Gastroesophageal sphincter (tissue), 4 donors: ENCODE data around the gene TMEM201. TPM values are rescaled to one million over a fixed set of nuclear protein-coding genes. Genes with fewer than 3 reads are reported as not detected.

ENCODE experiments used
- ATAC-seq: fragments of 150-250 bp; one replicate; pipeline ENCODE4 v1.9.1; 2016; ENCODE audit warnings: mild to moderate bottlenecking, moderate library complexity
- H3K27ac ChIP-seq, 4 donors: fragments of 200-600 bp; sonication (generic) in 3 of 4; 1 replicate in 3 of 4; 2 replicates in 1 of 4; pipeline ENCODE4 v1.5.1; 2016 to 2019
- H3K27me3 ChIP-seq: fragments of 200-600 bp; sonication (generic); one replicate; pipeline ENCODE4 v1.5.1; 2019
- H3K36me3 ChIP-seq, 2 donors: fragments of 200-600 bp; sonication (generic); one replicate each; pipeline ENCODE4 v1.5.1; 2019; ENCODE audit warnings: control low read depth in 1 of 2
- H3K4me1 ChIP-seq, 3 donors: fragments of 200-600 bp; sonication (generic); 1 replicate in 2 of 3; 2 replicates in 1 of 3; pipeline ENCODE4 v1.5.1; 2016 to 2019; ENCODE audit warnings: control low read depth in 2 of 3
- H3K4me3 ChIP-seq, 2 donors: fragments of 200-600 bp; sonication (generic); one replicate each; pipeline ENCODE4 v1.5.1; 2019; ENCODE audit warnings: mild to moderate bottlenecking in 1 of 2, moderate library complexity in 1 of 2
- H3K9me3 ChIP-seq, 3 donors: fragments of 200-600 bp; sonication (generic); one replicate each; pipeline ENCODE4 v1.5.1; 2017 to 2019; ENCODE audit warnings: control low read depth in 2 of 3
- CTCF ChIP-seq, 4 experiments: fragments of 200-600 bp in 2 of 4; fragments of 450-650 bp in 2 of 4; sonication (generic) in 1 of 4; IDR thresholded peaks; one replicate each; pipeline ENCODE4 v1.5.1; 2017 to 2019; ENCODE audit warnings: antibody characterized with exemption in 4 of 4, mild to moderate bottlenecking in 2 of 4, moderate library complexity in 2 of 4
- EP300 ChIP-seq: sonication (generic); formaldehyde crosslinking; IDR thresholded peaks from one replicate; pipeline ENCODE4 v1.6.1; 2017; ENCODE audit warnings: antibody characterized with exemption, mild to moderate bottlenecking
- POLR2A ChIP-seq, 2 donors: fragments of 450-650 bp; IDR thresholded peaks; one replicate each; pipeline ENCODE4 v1.6.1; 2017; ENCODE audit warnings: antibody characterized with exemption in 2 of 2, mild to moderate bottlenecking in 2 of 2, moderate library complexity in 1 of 2
- POLR2AphosphoS5 ChIP-seq: sonication (generic); formaldehyde crosslinking; IDR thresholded peaks from one replicate; pipeline ENCODE4 v1.6.1; 2017; ENCODE audit warnings: antibody characterized with exemption
- WGBS, 2 donors: methylation state at CpG; one replicate each; pipeline ENCODE4 v1.1.5; 2018; ENCODE audit warnings: low coverage in 1 of 2; 5-methylcytosine and 5-hydroxymethylcytosine counted together
- total RNA-seq, 4 donors: library from RNA; depleted of rRNA; stranded (reverse); fragments of >200 nt; gene quantifications; one replicate each; pipeline ENCODE4 v1.1.0, GENCODE V29; 2016

Gene TMEM201
- total RNA-seq, 4 donors from 2014 or later, result 4.4 to 9.3 (median 5.5) TPM

- Histone ChIP-seq H3K4me1 (peaks cover 0 to 18% (median 14%) of the 10 kb centered on the region in 3 donors), H3K9me3 (no peaks in the 10 kb centered on the region), H3K4me3 (no peak overlapping the region), H3K36me3 (no peaks in the 10 kb centered on the region), H3K27ac (no peak overlapping the region), H3K27me3 (peaks cover 56% of the 10 kb centered on the region)
- TF ChIP-seq POLR2AphosphoS5 (no peak), POLR2A (IDR thresholded peaks at IDR 0.05) (no peak), EP300 (no peak), CTCF (IDR thresholded peaks at IDR 0.05) (no peak)
- WGBS, 2 donors, result 88% methylated on average over 1 of the region's 3 CpGs; no CpG with 5 or more reads in 1 of the 2 donors
- no peak for ATAC-seq
Observed at GRCh38 chr1:9649769-9650168, 61.1 kb downstream of the TMEM201 start.

GRCh38 chr1:9651220-9651564 lies 62.5 kb downstream of the TMEM201 start:
- H3K9me3 ChIP-seq, result no peaks in the 10 kb centered on the region
- no peaks in the 10 kb centered on the region for H3K36me3 ChIP-seq
- peaks cover 0 to 18% (median 14%) of the 10 kb centered on the region in 3 donors for H3K4me1 ChIP-seq
- TF ChIP-seq POLR2AphosphoS5 (no peak), EP300 (no peak), POLR2A (IDR thresholded peaks at IDR 0.05) (no peak), CTCF (IDR thresholded peaks at IDR 0.05) (no peak)
- H3K27ac ChIP-seq, result peak overlapping the region in 1 of 4 donors; percentile 65
- ATAC-seq, result no peak
- WGBS, 2 donors, result 42 to 49% methylated on average over 2 to 4 of the region's 10 CpGs
- H3K4me3 ChIP-seq, result peak overlapping the region; percentile 9 to 54
- peaks cover 56% of the 10 kb centered on the region for H3K27me3 ChIP-seq

- no peaks in the 10 kb centered on the region for H3K36me3 ChIP-seq
- no peak for TF ChIP-seq CTCF (IDR thresholded peaks at IDR 0.05)
- TF ChIP-seq POLR2A (IDR thresholded peaks at IDR 0.05), result peak; percentile 21 to 39
- H3K4me3 ChIP-seq, result peak within 1 kb of the TSS; percentile 9 to 54
- peaks cover 0 to 18% (median 14%) of the 10 kb centered on the region in 3 donors for H3K4me1 ChIP-seq
- peak; percentile 50 for ATAC-seq
- peak within 1 kb of the TSS in 3 of 4 donors; percentile 30 to 65 (median 35) for H3K27ac ChIP-seq
- H3K27me3 ChIP-seq, result peaks cover 56% of the 10 kb centered on the region
- no peaks in the 10 kb centered on the region for H3K9me3 ChIP-seq
- whole genome bisulfite sequencing, 2 donors, result 0% methylated on average over 22 of the region's 94 CpGs; no CpG with 5 or more reads in 1 of the 2 donors
Observed at GRCh38 chr1:9651565-9652378, 63.1 kb downstream of the TMEM201 start, which contains the start of gene PIK3CD. PIK3CD (plus strand) TSS chr1:9651731; CDS start chr1:9710456, 58,725 bp downstream.

DNA sequence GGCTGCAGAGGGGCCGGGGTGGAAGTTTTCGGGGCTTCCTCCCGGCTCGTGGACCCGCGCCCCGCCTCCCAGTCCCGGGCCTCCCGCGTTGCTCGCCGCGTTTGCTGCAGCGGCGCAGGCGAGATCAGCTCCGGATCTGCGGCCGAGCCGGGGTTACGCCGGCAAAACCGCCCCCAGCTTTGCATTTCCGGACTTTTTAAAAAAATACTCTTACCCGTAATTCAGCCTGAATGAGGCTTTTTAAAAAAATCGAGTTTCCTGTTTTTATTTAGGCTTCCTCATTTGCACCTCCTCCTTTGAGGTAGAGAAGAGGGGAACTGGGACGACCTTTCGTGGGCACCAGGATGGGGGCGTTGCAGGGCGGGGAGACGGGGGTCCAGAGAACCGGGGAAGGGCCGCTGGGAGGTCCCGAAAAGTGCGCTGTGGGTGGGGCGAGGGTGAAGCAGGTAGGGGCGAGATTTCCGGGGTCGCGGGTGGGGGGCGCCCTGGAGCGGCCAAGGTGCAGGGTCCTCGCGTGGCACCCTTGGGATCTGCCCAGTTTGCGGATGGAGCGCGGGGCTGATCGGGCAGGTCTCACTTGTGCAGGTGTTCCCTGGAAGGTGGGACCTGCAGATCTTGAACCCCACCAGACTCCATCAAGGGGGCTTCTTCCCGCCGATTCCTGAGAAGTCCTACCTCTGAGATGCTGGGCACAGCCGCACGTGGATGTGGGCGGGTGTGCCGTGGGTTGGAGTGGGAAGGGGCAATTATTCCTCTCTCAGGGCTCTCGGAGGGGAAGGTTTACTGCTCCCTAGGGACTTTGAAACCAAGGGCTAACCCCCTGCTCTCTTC lies 63.9 kb downstream of the TMEM201 start:
- H3K27me3 ChIP-seq, result peaks cover 56% of the 10 kb centered on the region
- WGBS, 2 donors, result 0 to 3% methylated on average over 8 to 11 of the region's 55 CpGs
- no peak for TF ChIP-seq POLR2AphosphoS5
- TF ChIP-seq CTCF (IDR thresholded peaks at IDR 0.05), result no peak
- no peak for TF ChIP-seq POLR2A (IDR thresholded peaks at IDR 0.05)
- no peak for TF ChIP-seq EP300
- peak; percentile 5 for ATAC-seq
- H3K4me3 ChIP-seq, result peak overlapping the region; percentile 9 to 54
- no peaks in the 10 kb centered on the region for H3K9me3 ChIP-seq
- H3K4me1 ChIP-seq, result peaks cover 0 to 18% (median 14%) of the 10 kb centered on the region in 3 donors
- H3K36me3 ChIP-seq, result no peaks in the 10 kb centered on the region
- peak overlapping the region in 2 of 4 donors; percentile 35 to 65 for H3K27ac ChIP-seq
